ENCODE results near the gene ARAP1. TPM values are rescaled to one million over a fixed set of nuclear protein-coding genes. Genes with fewer than 3 reads are reported as not detected.

Gene ARAP1
- total RNA-seq, 1 donor from 2014 or later = 49.5 TPM

GRCh38 chr11:72683782-72684200 is 68.4 kb downstream of the ARAP1 start:
- FAIRE-seq = no peak
- Histone ChIP-seq H3K27me3 (ENCODE audit: control insufficient read depth, insufficient read depth, low read length) (no peaks in the 10 kb centered on the region), H3K4me3 (ENCODE audit: low read depth, low read length) (no peak overlapping the region), H3K36me3 (ENCODE audit: control insufficient read depth, insufficient read depth, low read length) (peaks cover 22% of the 10 kb centered on the region)
- TF ChIP-seq, protein P1, sequence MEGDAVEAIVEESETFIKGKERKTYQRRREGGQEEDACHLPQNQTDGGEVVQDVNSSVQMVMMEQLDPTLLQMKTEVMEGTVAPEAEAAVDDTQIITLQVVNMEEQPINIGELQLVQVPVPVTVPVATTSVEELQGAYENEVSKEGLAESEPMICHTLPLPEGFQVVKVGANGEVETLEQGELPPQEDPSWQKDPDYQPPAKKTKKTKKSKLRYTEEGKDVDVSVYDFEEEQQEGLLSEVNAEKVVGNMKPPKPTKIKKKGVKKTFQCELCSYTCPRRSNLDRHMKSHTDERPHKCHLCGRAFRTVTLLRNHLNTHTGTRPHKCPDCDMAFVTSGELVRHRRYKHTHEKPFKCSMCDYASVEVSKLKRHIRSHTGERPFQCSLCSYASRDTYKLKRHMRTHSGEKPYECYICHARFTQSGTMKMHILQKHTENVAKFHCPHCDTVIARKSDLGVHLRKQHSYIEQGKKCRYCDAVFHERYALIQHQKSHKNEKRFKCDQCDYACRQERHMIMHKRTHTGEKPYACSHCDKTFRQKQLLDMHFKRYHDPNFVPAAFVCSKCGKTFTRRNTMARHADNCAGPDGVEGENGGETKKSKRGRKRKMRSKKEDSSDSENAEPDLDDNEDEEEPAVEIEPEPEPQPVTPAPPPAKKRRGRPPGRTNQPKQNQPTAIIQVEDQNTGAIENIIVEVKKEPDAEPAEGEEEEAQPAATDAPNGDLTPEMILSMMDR (IDR thresholded peaks at IDR 0.05; ENCODE audit: insufficient read depth, low read length, severe bottlenecking) = peak; percentile 96
- peak; percentile 35 for DNase-seq (ENCODE audit: low read depth)

DNA sequence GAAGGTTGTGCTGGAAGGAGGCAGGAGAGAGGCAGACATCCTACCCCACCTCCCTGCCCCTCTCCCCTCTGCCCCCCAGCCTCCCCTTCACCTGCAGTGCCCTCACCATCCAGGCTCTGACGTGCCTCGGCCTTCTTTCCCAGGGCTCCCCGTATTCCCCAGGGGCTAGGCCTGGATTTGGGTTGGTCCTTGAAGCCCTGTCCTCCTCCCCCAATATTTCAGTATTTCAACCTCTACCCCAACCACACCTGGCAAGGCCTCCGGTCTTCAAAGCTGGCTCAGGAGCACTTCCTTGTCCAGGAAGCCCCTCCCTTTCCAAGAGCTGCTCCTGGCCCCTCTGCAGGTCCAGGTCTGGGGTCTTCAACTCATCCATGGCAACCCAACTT is 69.4 kb downstream of the ARAP1 start:
- Histone ChIP-seq H3K36me3 (ENCODE audit: control insufficient read depth, insufficient read depth, low read length) (peaks cover 18% of the 10 kb centered on the region), H3K27me3 (ENCODE audit: control insufficient read depth, insufficient read depth, low read length) (no peaks in the 10 kb centered on the region), H3K4me3 (ENCODE audit: low read depth, low read length) (no peak overlapping the region)
- DNase-seq (ENCODE audit: low read depth) = no peak
- FAIRE-seq = no peak
- TF ChIP-seq, protein P1 (IDR thresholded peaks at IDR 0.05; ENCODE audit: insufficient read depth, low read length, severe bottlenecking) = no peak

GRCh38 chr11:72682238-72682857 is 69.9 kb downstream of the ARAP1 start:
- DNase-seq (ENCODE audit: low read depth) = no peak
- Histone ChIP-seq H3K36me3 (ENCODE audit: control insufficient read depth, insufficient read depth, low read length) (peaks cover 13% of the 10 kb centered on the region), H3K4me3 (ENCODE audit: low read depth, low read length) (no peak overlapping the region), H3K27me3 (ENCODE audit: control insufficient read depth, insufficient read depth, low read length) (no peaks in the 10 kb centered on the region)
- FAIRE-seq = peak; percentile 58
- TF ChIP-seq, protein P1 (IDR thresholded peaks at IDR 0.05; ENCODE audit: insufficient read depth, low read length, severe bottlenecking) = no peak

GRCh38 chr11:72681226-72682153 is 70.7 kb downstream of the ARAP1 start:
- FAIRE-seq (no peak), DNase-seq (ENCODE audit: low read depth) (peak; percentile 26)
- no peak overlapping the region for H3K4me3 ChIP-seq (ENCODE audit: low read depth, low read length)
- peaks cover 5% of the 10 kb centered on the region for H3K27me3 ChIP-seq (ENCODE audit: control insufficient read depth, insufficient read depth, low read length)
- H3K36me3 ChIP-seq (ENCODE audit: control insufficient read depth, insufficient read depth, low read length) = peaks cover 12% of the 10 kb centered on the region
- TF ChIP-seq, protein P1 (IDR thresholded peaks at IDR 0.05; ENCODE audit: insufficient read depth, low read length, severe bottlenecking) = no peak

- no peak for FAIRE-seq
- TF ChIP-seq, protein P1 (IDR thresholded peaks at IDR 0.05; ENCODE audit: insufficient read depth, low read length, severe bottlenecking) = no peak
- Histone ChIP-seq H3K36me3 (ENCODE audit: control insufficient read depth, insufficient read depth, low read length) (peaks cover 9% of the 10 kb centered on the region), H3K4me3 (ENCODE audit: low read depth, low read length) (no peak overlapping the region), H3K27me3 (ENCODE audit: control insufficient read depth, insufficient read depth, low read length) (peaks cover 11% of the 10 kb centered on the region)
- no peak for DNase-seq (ENCODE audit: low read depth)
Measured at GRCh38 chr11:72680624-72681158, 71.5 kb downstream of the ARAP1 start.

All from bronchial epithelial cell (primary cell).